ENCODE results near the gene EPB41L4A.

Gene EPB41L4A

DNA sequence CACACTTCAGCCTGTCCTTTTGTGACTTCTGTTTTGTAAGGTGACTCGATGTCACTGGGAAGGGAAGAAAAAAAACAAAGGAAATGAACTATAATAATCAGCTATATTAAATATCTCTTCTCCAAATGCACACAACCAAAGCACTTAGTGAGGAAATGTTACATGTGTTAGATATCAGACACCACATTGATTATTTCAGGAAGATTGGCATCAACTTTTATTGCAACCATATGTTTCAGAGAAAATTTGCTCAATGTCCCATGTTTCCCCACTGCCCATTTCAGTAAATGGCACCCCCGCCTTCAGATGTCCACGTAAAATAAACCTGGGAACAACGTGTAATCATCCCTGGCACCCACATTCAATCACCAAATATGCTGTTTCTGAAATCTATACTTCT is 151.8 kb downstream of the EPB41L4A start:
- no peak for DNase-seq (ENCODE audit: low read depth)
- no peak overlapping the region for H3K4me3 ChIP-seq (ENCODE audit: low read depth, low read length)

DNA sequence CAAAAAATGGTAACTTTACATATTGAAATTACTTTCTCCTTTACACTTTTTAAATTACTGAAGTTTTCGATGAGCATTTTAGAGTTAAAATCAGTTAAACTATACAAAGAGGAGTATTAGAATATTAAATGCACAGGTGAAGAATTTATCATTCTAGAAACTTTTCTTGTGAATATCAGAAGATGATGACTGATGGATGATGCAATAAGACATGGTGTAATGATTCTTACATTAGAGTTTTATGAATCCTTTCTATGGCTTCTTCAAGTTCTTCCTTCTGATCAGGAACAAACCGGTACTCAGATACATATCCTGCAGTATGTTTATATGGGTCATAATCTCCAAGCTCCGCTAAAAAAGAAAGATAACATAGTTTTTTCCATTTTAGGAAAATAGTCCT is 154.4 kb downstream of the EPB41L4A start:
- no peak overlapping the region for H3K4me3 ChIP-seq (ENCODE audit: low read depth, low read length)
- no peak for DNase-seq (ENCODE audit: low read depth)

DNA sequence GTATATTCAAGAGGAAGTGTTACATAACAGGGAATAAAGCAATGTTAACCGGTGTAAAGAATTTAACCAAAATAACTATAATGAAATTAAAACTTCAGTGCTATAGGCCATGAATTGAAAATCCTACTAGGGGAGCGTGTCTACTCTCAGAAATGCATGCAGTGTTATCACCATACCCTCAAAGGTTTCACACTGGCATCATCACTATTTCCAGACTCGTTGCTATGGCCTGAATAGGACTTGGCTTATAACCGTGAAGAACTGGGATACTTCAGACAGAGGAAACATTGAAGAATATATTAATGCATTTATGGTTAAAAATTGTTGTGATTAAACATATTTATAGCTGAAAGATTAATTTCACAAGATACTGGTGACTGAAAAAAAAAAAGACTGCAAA is 154.9 kb downstream of the EPB41L4A start:
- H3K4me3 ChIP-seq (ENCODE audit: low read depth, low read length) = no peak overlapping the region
- DNase-seq (ENCODE audit: low read depth) = no peak

DNA sequence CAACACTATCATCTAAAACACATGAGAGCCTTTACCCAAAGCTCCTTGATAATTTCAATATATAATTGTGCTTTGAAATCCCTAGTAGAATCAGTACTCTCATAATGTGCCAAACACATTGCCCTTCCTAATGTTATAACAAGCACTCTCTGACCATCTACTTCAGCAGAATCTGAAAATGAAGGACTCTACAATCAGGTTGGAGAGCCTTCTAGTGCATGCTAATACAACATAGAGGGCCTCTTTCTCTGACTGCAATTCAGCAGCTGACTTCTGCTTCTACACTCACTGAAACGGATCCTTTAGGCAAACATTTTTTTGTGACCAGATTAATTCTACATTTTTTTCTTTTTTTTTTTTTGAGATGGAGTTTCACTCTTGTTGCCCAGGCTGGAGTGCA is 155.6 kb downstream of the EPB41L4A start:
- H3K4me3 ChIP-seq (ENCODE audit: low read depth, low read length) = no peak overlapping the region

DNA sequence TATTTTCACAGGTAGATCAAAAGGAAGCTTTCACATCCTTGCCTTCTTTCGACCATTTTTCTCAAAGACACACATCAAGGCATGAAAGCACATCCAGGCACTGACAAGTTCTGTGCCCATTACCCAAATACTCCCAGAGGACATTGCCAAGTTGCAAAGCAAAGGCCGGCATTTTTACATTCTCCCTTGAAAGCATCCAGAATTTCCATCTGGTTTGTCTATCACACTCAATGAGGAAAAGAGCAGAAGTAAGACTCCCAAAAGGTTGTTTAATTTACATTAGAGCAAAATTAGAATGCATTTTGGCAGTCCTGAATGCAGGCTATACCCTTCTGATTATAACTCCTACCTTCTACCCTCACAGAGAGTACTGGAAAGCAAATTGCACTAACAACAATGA is 160.5 kb downstream of the EPB41L4A start:
- DNase-seq (ENCODE audit: low read depth) = no peak
- H3K4me3 ChIP-seq (ENCODE audit: low read depth, low read length) = no peak overlapping the region

More for the DNA sequence above, 155.6 kb downstream of the EPB41L4A start:
- no peak for DNase-seq (ENCODE audit: low read depth)

DNA sequence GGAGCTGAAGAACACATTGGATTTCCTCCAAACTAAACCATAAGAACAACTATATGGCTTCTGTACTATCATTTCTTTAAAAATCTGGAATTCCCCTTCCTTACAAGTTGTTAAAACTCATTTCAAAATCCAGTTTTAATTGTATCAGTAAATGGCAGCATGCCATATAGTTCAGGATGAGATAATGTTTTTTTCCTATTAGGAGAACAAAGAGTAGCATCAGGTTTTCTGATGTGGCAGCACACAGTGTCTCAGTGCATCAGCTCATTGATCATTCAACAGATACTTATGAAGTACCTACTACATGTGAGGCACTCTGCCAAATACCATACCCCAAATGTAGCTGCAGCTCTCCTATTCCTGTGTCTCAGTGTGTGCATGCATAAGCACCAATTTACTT is 161.1 kb downstream of the EPB41L4A start:
- H3K4me3 ChIP-seq (ENCODE audit: low read depth, low read length) = no peak overlapping the region
- no peak for DNase-seq (ENCODE audit: low read depth)

DNA sequence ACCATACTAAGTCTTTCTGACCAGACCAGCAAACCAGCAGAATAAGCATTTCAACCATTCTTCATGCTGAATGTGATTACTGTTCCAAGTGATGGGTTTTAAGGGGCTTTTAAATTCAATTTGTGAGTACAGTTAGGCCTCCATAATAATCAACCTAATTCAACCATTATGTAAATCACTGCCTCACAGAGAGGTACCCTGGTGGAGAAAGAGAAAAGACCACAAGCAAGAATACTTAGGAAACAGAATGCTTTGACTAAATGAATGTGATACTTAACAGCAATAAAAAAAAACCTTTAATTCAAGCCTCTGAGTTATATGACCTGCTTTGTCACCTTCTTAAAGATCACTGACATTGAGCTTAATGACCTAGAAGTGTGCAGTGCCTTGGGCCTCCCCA is 162.1 kb downstream of the EPB41L4A start:
- no peak for DNase-seq (ENCODE audit: low read depth)
- no peak overlapping the region for H3K4me3 ChIP-seq (ENCODE audit: low read depth, low read length)

DNA sequence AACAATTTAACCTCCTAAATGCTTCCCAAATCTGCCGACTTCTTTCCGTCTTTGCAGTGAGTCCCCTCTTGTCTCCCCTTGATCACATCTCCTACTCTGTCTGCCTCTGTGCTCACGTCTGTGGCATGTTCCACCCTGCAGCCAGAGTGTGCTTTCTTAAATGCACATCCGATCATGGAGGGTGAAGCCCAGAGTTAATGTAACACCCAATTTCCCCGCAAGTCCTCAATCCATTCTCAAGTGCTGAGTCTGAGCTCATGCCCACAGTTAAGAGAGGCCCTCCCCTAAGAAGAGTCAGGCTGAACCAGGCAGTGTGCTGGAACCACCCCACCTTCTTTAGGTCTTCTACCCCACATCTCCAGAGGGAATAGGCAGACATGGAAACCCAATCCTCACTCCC is 164.8 kb downstream of the EPB41L4A start:
- H3K4me3 ChIP-seq (ENCODE audit: low read depth, low read length) = no peak overlapping the region
- DNase-seq (ENCODE audit: low read depth) = no peak

DNA sequence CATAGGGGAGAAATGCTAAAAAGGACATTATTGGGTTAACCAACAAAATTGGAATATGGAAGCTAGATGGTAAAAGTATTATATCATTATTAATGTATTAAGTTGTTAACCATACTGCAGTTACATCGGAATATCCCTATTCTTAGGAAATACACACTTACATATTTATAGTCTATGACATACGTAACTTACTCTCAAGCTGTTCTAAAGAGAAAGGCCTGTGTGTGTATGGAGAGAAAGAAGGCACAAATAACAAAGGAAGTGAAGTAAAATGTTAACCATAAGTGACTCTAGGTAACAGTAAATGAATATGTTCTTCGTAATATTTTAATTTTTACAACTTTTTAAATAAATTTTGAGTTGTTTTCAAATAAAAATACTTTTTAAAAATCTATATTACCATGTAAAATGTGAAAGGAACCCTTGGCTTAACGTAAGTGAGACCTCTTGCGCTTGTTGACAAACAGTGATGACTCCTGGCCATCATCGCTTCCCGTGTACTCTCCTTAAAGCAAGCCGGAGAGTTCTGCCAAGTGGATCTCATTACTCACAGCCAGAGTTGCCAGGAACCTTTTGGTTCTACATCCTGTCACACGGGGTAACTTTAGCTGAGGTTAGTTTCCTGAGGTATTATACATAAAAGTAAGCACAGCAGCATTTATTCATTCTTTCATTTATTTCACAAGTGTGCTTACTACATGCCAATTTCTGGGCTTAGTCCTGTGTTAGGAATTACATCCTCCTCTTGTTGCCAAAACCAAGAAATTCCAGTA is 165.4 kb downstream of the EPB41L4A start:
- H3K4me3 ChIP-seq (ENCODE audit: low read depth, low read length) = no peak overlapping the region
- DNase-seq (ENCODE audit: low read depth) = peak; percentile 12

DNA sequence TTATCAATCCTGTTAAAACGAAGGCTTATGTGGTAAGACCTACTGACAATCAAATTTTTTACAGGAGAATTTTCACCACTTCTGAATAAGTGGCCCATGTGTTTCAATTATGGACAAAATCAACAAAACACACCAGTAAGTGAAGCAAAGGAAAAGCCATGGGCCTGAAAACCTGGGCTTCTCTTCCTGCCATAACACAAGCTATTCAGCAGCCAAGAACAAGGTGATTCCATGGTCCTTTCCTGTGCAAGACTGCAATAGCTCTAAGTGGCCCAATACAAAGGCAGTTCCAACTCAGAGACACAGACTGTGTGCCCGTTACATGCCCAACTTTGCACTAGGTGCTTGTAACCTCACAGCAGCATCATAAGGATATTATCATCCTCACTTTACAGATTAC is 168.5 kb downstream of the EPB41L4A start:
- H3K4me3 ChIP-seq (ENCODE audit: low read depth, low read length) = no peak overlapping the region
- DNase-seq (ENCODE audit: low read depth) = no peak

DNA sequence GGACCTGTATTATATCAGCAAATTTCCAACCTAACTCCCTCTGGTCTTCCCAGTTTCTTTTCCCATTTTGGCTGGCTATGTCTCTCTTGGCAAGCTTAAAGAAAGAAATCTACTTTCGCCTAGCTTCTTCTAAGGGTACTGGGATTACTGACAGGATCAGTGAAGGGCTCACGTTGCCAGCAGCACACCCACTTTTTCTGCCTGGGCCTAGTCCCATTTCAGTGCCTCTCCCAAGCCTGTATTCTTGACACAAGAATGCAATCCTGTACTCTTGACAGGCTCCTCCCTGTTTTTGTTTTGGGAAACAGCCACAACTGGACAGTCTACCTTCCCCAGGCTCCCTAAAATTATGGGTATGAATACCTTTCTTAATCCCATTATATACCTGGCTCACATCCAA is 170.5 kb downstream of the EPB41L4A start:
- no peak for DNase-seq (ENCODE audit: low read depth)
- no peak overlapping the region for H3K4me3 ChIP-seq (ENCODE audit: low read depth, low read length)

DNA sequence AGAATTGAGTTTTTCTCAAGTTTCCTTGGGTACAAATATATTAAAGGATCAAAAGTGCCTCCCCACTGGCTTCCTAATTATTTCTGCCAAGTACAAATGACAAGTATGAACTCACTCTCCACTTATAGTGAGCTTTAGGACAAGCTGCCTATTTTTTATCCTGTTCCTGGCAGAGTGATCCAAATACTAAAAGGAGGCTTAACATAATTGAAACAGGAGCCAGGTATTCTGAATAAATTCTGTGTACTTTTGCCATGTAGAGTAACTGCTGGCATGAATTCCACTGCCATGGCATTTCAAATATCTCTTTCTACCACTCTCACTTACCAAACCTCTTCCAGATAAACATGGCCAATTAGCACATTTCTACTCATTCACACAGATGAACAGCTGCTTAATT is 171.1 kb downstream of the EPB41L4A start:
- no peak for DNase-seq (ENCODE audit: low read depth)
- no peak overlapping the region for H3K4me3 ChIP-seq (ENCODE audit: low read depth, low read length)

DNA sequence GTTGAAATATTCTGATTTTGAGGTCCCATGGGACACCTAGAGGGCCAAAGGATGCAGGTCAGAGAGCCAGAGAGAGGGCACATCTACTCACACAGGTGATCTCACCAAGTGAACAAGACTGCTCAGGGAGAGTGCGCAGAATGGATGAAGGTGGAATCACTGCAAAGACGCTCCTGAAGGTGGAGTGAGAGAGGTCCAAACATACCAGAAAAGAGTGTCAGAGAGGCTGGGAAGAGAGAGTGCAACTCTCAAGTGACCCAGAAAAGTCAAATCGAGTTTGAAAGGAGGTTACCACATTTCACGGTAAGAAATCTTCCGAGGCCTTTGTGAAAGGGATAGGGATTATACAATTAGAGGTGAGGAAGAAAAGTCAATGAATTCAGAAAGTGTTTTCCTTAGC is 173.4 kb downstream of the EPB41L4A start:
- no peak for DNase-seq (ENCODE audit: low read depth)
- H3K4me3 ChIP-seq (ENCODE audit: low read depth, low read length) = no peak overlapping the region

DNA sequence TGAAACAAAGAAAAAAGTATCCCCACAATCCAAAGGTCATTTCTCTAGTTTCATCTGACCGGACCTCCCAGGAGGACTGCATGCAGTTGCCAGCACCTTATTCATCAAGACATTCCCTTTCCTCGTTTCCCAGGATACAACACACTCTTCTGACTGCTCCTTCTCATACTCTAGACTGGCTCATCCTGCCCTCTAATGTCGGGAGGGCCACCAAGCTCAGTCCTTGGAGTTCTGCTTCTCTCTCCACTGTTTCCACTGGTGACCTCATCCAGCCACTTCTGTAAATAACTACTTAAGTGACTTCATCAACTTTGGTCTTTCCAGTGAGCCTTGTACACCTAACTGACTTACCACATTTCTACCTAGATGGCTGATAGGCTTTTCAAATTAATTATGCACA is 179.1 kb downstream of the EPB41L4A start:
- no peak overlapping the region for H3K4me3 ChIP-seq (ENCODE audit: low read depth, low read length)
- DNase-seq (ENCODE audit: low read depth) = no peak

DNA sequence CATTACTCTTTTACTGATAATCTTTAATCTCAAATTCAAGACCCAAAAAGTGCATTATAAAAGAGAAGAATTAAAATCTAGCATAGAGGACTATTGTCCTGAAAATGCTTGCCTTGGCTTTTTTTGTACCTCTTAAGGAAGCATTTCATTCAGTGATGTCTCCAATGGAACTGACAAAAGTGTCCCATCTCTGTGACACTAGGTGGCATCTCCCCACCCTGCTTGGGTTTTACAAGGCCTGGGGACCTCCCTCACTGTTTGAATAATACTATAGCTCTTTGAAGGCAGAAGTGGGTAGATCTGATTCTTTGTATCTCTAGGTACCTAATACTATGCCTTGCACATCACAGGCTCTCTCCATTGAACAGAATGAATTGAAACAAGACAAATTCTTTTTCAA is 180.6 kb downstream of the EPB41L4A start:
- no peak for DNase-seq (ENCODE audit: low read depth)
- H3K4me3 ChIP-seq (ENCODE audit: low read depth, low read length) = no peak overlapping the region

DNA sequence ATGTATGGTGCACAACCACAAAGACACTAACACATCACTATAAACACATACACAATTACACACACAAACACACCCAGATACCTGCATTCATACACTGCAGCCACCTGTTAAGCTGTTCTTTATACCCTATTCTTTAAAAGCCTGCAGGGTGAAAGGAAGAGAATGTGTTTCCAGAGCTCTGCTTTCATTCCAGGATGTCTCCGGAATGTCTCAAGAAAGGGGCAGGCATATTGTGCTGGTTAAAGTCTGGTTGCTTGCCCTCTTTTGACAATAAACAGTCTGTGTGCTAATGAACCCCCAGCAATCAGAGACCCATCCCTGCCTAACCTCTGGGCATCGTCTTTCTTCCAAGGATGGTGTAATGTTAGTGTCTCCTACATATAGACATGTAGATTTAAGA is 181.6 kb downstream of the EPB41L4A start:
- no peak overlapping the region for H3K4me3 ChIP-seq (ENCODE audit: low read depth, low read length)
- DNase-seq (ENCODE audit: low read depth) = no peak

DNA sequence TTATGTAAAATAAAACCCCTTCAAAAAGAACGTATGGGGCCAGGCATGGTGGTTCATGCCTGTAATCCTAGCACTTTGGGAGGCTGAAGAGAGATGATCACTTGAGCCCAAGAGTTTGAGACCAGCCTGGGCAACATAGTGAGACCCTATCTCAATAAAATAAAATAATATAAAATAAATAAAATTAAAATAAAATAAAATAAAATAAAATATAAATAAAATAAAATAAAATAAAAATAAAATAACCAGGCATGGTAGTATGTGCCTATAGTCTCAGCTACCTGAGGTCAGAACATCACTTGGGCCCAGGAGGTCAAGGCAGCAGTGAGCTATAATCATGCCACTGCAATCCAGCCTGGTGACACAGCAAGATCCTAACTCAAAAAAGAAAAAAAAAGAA is 185.1 kb downstream of the EPB41L4A start:
- H3K4me3 ChIP-seq (ENCODE audit: low read depth, low read length) = no peak overlapping the region
- DNase-seq (ENCODE audit: low read depth) = no peak

DNA sequence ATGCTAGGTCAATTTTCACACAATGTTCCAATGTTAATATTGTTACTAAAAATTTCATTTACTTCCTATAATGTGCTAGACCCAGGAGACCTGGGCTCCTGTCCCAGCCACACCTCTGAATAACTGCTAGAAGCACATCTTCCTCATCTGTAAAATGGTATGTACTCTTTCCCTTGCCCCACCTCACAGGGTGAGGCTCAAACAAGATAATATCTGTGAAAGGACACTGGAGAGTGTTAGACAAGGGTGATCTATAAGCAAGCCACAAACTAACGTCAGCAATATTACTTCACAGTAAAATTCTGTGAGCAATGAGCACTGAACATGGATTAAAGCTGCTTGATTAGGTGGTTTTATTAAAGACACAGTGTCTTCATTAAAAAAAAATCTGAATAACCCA is 186.4 kb downstream of the EPB41L4A start:
- H3K4me3 ChIP-seq (ENCODE audit: low read depth, low read length) = no peak overlapping the region
- no peak for DNase-seq (ENCODE audit: low read depth)

DNA sequence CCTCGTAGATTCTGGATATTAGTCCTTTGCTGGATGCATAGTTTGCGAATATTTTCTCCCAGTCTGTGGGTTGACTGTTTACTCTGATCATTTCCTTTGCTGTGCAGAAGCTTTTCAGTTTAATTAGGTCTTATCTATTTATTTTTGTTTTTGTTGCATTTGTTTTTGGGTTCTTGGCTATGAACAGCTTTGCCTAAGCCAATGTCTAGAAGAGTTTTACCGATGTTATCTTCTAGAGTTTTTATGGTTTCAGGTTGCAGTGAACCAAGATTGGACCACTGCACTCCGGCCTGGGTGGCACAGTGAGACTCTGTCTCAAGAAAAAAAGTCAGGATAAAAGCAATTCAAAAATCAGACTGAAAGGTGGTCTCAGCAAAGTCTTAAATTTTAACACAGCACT is 188.5 kb downstream of the EPB41L4A start:
- no peak for DNase-seq (ENCODE audit: low read depth)
- no peak overlapping the region for H3K4me3 ChIP-seq (ENCODE audit: low read depth, low read length)

DNA sequence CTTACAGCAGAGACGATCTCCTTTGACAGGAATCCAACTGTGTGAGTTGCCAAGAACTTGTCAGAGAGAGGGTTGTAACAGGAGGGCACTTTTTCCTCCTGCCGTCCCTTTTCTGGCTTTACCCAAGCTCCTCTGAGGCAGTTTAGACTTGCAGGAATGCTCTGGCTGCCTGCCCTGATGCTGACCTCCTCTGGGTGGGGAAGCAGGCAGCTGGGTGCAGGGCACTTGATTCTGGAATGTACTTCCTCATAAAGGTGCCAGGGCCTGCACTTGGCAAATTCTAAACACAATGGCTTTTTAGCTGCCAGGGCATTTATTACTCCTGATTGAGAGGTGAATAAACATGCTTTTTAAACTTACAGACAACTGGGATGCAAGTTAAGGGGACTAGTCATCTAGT is 190.4 kb downstream of the EPB41L4A start:
- DNase-seq (ENCODE audit: low read depth) = no peak
- H3K4me3 ChIP-seq (ENCODE audit: low read depth, low read length) = no peak overlapping the region

DNA sequence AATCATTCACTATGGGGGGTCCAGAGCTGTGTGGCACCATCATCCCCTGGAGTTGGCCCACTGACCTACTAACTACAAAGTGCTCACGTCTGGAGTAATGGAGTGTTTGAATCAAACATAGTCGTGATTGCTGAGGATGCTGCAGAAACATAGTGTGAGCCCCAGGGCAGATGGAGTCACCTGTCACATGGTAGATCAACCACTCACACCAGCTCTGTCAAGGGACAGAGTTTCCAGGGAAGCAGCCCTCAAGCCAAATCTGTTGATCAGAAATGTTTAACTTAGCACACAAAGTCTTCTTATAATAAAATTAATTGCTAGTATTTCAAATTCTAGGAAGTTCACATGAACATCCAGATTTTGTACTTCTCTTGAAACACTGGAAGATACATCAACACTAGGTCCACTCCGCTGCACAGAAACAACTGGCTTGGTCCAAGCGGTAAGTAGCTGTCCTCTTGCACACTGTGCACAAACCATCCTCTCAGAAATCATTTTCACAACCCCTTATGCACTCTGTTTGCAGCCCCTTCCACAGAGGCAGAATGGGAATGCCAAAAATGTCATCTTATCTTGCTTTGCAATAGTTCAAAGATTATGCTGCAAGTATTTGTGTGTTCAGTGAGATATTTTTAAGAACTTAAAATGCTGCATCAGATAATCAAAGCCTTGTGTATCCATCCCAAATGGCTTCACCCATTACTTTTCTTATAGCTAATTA is 191.0 kb downstream of the EPB41L4A start:
- no peak overlapping the region for H3K4me3 ChIP-seq (ENCODE audit: low read depth, low read length)
- no peak for DNase-seq (ENCODE audit: low read depth)

Measured in skeletal muscle cell (primary cell).